ENCODE results near the gene MAGEB4. TPM values are rescaled to one million over a fixed set of nuclear protein-coding genes. Genes with fewer than 3 reads are reported as not detected.
"Not testable (repeated sequence)": the region's sequence is repeated elsewhere in the genome, so short reads cannot be mapped to it uniquely, and the experiment has no call there.

Gene MAGEB4, protein sequence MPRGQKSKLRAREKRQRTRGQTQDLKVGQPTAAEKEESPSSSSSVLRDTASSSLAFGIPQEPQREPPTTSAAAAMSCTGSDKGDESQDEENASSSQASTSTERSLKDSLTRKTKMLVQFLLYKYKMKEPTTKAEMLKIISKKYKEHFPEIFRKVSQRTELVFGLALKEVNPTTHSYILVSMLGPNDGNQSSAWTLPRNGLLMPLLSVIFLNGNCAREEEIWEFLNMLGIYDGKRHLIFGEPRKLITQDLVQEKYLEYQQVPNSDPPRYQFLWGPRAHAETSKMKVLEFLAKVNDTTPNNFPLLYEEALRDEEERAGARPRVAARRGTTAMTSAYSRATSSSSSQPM
- not detected in 3 replicates for polyA plus RNA-seq
- not detected for polyA plus RNA-seq (2011; ENCODE audit: low read depth)
- polyA plus RNA-seq (2011; cell fraction: cytosol; rRNA removed) = not detected in 2 replicates
- not detected in 2 replicates for polyA plus RNA-seq (2011; cell fraction: nucleus; rRNA removed)
- polyA plus RNA-seq (2012; ENCODE audit: low replicate concordance) = not detected in 2 replicates
- not detected in 3 replicates for polyA minus RNA-seq
- not detected for polyA minus RNA-seq (2011; cell fraction: cytosol; rRNA and poly(A)+ RNA removed)
- polyA minus RNA-seq (2011; cell fraction: nucleus; rRNA and poly(A)+ RNA removed) = not detected in 2 replicates

DNA sequence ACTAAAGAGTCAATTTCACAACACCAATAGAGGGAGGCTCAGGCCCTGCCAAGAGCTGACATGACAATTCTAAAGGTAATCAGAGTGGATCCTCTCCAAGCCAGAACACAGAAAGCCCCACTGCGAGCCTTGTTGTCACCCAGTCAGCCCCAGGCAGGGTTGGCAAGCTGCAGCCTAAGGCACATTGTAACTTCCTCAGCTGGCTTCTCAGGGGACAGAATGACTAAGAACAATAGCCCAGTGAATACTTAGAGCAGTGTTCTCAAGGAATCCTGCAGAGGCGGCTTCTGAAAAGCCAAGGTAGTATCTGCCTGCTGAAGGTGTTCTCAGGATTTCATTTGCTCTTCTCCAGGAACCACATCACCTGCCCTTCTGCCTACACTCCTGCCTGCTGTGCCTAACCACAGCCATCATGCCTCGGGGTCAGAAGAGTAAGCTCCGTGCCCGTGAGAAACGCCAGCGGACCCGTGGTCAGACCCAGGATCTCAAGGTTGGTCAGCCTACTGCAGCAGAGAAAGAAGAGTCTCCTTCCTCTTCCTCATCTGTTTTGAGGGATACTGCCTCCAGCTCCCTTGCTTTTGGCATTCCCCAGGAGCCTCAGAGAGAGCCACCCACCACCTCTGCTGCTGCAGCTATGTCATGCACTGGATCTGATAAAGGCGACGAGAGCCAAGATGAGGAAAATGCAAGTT, at the start of gene MAGEB4:
TSS of gene MAGEB4 (plus strand) at position 277 of the 692 bp plus-strand sequence. CDS start at position 413, 136 bp downstream.
- Histone ChIP-seq H2AFZ (ENCODE audit: control insufficient read depth, low read length) (no peak within 1 kb of the TSS), H4K20me1 (ENCODE audit: control insufficient read depth, extremely low read depth, insufficient read depth, low read length) (no peaks in the 10 kb centered on the region), H3K27ac (ENCODE audit: control insufficient read depth, insufficient read depth, low read length) (no peak within 1 kb of the TSS), H3K9ac (ENCODE audit: control insufficient read depth, extremely low read depth, insufficient read depth, low read length) (no peak within 1 kb of the TSS), H3K79me2 (ENCODE audit: control insufficient read depth, insufficient read depth, low read length) (no peaks in the 10 kb centered on the region), H3K27me3 (ENCODE audit: control insufficient read depth, extremely low read depth, insufficient read depth, low read length) (no peaks in the 10 kb centered on the region), H3K9me1 (ENCODE audit: control insufficient read depth, extremely low read depth, insufficient read depth, low read length) (no peaks in the 10 kb centered on the region), H3K9me3 (ENCODE audit: control insufficient read depth, low read depth, low read length) (no peaks in the 10 kb centered on the region), H3K36me3 (ENCODE audit: control insufficient read depth in 2 of 2, extremely low read depth in 1 of 2, insufficient read depth in 2 of 2, low read length in 2 of 2) (no peaks in the 10 kb centered on the region), H3K4me2 (ENCODE audit: control insufficient read depth, extremely low read depth, insufficient read depth, low read depth, low read length) (no peak within 1 kb of the TSS), H3K4me3 (ENCODE audit: control insufficient read depth in 2 of 3, extremely low read depth in 1 of 3, insufficient read depth in 2 of 3, low read depth in 1 of 3, low read length in 3 of 3) (no peak within 1 kb of the TSS), H3K4me1 (ENCODE audit: control insufficient read depth, extremely low read depth, insufficient read depth, low read length) (no peaks in the 10 kb centered on the region)
- DNase-seq (ENCODE audit: low read depth, low spot score) (no peak), FAIRE-seq (no peak)
- dilution Hi-C loops (cut with MboI; ENCODE audit: extremely low pct_ligation_motif_present, low sequenced_read_pairs) = no loop called here
- TF ChIP-seq EZH2 (IDR thresholded peaks at IDR 0.05; ENCODE audit: low read length) = no peak
- TF ChIP-seq, protein P1, sequence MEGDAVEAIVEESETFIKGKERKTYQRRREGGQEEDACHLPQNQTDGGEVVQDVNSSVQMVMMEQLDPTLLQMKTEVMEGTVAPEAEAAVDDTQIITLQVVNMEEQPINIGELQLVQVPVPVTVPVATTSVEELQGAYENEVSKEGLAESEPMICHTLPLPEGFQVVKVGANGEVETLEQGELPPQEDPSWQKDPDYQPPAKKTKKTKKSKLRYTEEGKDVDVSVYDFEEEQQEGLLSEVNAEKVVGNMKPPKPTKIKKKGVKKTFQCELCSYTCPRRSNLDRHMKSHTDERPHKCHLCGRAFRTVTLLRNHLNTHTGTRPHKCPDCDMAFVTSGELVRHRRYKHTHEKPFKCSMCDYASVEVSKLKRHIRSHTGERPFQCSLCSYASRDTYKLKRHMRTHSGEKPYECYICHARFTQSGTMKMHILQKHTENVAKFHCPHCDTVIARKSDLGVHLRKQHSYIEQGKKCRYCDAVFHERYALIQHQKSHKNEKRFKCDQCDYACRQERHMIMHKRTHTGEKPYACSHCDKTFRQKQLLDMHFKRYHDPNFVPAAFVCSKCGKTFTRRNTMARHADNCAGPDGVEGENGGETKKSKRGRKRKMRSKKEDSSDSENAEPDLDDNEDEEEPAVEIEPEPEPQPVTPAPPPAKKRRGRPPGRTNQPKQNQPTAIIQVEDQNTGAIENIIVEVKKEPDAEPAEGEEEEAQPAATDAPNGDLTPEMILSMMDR (optimal IDR thresholded peaks at IDR 0.05 in 1 of 3, IDR thresholded peaks at IDR 0.05 in 1 of 3, conservative IDR thresholded peaks at IDR 0.05 in 1 of 3; ENCODE audit: extremely low read depth in 1 of 3, insufficient read depth in 2 of 3, low read length in 3 of 3) = no peak

DNA sequence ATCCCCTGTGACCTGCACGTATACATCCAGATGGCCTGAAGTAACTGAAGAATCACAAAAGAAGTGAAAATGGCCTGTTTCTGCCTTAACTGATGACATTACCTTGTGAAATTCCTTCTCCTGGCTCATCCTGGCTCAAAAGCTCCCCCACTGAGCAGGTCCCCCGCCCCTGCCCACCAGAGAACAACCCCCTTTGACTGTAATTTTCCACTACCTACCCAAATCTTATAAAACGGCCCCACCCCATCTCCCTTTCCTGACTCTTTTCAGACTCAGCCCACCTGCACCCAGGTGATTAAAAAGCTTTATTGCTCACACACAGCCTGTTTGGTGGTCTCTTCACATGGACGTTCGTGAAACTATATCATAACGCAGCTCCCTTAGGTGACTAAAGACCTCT, 47.9 kb upstream of the MAGEB4 start:
- H3K27me3 ChIP-seq (ENCODE audit: control insufficient read depth, extremely low read depth, insufficient read depth, low read length); H3K9ac ChIP-seq (ENCODE audit: control insufficient read depth, extremely low read depth, insufficient read depth, low read length); H3K4me3 ChIP-seq (ENCODE audit: control insufficient read depth in 2 of 3, extremely low read depth in 1 of 3, insufficient read depth in 2 of 3, low read depth in 1 of 3, low read length in 3 of 3); H3K36me3 ChIP-seq (ENCODE audit: control insufficient read depth in 2 of 2, extremely low read depth in 1 of 2, insufficient read depth in 2 of 2, low read length in 2 of 2); DNase-seq (ENCODE audit: low read depth, low spot score); H3K79me2 ChIP-seq (ENCODE audit: control insufficient read depth, insufficient read depth, low read length); H3K9me1 ChIP-seq (ENCODE audit: control insufficient read depth, extremely low read depth, insufficient read depth, low read length); dilution Hi-C loops (cut with MboI; ENCODE audit: extremely low pct_ligation_motif_present, low sequenced_read_pairs); H3K4me2 ChIP-seq (ENCODE audit: control insufficient read depth, extremely low read depth, insufficient read depth, low read depth, low read length); H4K20me1 ChIP-seq (ENCODE audit: control insufficient read depth, extremely low read depth, insufficient read depth, low read length); H2AFZ ChIP-seq (ENCODE audit: control insufficient read depth, low read length); FAIRE-seq; H3K27ac ChIP-seq (ENCODE audit: control insufficient read depth, insufficient read depth, low read length); H3K9me3 ChIP-seq (ENCODE audit: control insufficient read depth, low read depth, low read length); H3K4me1 ChIP-seq (ENCODE audit: control insufficient read depth, extremely low read depth, insufficient read depth, low read length): not testable (repeated sequence)
